ENCODE data around the gene CDH23.

The CDH23 gene

DNA sequence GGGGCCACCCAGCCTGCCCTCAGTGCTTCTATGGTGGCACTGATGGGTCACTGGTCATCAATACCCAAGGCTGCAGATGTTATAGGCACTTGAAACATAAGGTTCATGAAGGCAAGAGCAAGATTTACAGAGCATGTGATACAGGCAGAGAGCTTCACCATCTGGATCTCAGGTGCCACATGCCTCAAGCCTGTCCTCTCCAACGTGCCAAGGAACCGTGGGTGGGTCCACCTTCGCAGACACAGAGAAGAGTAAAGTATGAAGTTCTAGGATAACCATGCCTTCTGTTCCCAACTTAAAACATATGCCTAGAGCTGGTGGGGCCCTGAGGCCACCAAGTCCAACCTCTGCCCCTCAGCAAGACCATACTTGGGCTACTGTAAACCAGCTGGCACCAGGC, 26.7 kb upstream of the CDH23 start:
- DNase-seq: no peak

DNA sequence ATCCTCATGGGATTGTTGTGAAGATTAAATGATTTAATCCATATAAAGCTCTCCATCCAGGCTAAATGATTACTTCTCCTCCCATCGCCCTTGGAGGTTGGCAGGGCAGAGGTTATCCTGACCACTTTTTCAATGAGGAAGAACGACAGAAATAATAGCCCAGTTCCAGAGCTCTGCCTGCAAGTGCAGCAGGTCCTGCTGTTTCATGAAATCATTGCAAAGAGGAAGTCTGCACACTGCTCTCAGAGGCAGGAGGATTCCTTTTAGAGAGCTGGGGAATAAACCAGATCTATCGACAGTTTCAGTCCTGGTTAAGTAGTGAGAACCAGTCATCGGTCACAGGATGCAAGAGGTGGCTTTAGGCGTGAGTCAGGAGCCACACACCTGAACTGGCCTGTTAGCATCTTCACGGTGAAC, 25.0 kb upstream of the CDH23 start:
- DNase-seq: no peak

DNA sequence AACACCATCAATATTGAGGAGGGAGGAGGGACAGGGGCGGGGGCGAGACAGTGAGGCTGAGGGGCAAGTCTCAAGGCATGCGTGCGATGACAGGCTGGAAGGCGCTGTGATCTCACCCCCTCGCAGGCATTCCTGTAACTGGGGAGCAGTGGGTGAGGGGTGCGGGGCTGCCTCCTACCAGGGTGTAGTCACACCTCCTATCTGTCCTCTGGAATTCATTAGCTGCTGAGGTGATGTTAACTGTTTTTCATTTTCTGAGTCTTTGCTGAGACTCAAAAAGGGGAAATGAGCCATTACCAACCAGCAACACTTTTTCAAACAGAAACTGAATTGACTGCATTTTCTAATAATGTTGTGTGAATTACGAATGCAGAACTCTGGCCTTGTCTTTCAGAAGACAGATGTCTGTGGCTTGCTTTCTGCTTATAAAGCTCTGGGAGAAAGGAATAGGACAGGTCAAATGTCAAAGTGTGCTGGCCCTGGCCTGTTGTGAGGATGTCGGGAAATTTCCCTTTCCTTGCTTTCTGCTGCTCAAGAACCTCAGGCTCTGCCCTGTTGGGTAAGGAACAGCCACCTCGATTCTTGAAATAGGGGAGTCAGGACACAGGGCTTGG, 23.7 kb upstream of the CDH23 start:
- no peak for DNase-seq

DNA sequence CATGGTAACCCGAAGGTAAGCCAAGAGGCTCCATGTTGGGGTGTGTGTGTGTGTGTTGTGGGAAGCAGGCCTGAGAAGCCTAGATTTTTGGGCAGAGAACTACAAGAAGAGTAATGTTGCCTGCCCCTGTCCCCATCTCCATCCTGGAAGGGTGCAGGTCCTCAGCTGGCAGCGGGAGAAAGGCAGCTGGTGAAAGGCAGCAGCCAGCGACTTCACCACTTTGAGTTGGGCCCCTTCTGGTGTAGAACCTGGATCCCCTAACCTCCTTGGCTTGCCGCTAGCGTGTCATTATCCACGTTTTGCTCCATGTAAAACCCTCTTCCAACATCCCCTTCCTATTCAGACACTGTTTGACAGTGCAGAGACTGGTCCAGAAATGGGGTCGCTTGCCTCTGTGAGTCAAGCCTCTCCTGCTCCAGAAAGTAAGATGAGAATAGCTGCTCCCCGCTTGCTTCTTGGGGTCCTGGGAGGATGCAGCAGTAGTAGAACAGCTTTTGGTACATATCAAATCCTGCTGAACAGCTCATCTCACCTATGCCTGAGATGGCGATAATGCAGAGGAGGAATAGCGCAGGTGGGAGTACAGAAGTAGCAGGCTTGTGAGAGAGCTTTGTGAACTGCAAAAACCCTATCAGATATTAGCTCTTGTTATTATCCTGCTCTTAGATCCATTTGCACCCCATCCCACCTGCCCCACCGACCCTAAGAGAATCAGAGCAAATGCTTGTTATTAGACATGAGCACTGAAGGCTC, 22.1 kb upstream of the CDH23 start:
- no peak for DNase-seq

DNA sequence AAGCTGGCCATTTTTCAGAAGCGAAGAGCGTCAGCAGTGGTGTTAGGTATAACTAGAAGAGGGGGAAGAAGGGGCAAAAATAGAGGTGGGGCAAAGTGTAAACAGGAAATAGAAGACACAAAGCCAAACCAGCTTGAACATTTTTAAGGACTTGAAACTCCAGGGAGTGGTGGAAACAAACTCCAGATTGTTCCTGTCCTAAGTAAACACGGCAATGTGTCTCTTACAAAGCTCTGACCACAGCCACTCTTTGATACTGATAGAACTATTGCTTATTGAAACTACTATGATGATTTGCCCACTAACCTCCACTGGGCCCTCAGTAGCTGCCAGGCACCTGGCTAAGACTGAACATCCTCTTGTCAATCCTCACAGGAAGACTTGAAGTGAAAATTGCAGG, 20.8 kb upstream of the CDH23 start:
- DNase-seq: no peak

DNA sequence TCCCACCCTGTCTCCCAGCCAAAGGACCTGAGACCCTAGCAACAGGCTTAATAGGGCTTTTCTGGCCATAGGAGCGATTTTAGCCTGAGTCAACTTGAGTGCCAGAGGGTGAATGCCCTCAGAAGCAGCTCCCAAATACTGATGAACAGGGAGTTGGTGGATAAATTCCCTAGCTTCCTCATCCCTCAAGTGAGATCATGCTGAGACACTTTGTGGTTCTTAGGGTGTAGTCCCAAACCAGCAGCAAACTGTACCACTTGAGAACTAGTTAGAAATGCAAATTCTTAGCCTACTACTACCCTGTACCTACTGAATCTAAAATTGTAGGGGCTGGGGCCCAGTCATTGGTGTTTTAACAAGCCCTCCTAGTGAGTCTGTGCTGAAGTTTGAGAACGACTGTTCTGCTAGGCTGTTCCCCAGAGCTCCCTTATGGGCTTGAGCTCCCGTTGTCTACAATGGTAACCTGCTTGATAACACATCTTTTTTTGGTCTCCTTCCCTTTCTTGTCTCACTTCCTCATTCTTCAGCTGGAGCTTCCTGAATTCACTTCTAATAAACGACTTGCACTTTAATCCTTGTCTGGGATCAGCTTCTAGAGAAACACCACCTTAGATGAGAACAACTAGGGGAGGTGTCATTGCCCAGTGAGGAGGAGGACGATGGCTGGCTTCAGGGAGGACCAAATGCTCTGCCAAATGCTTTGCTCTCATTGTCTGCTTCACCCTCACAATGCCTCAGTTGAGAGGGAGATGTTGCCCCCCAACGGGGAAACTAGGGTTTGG, 18.2 kb upstream of the CDH23 start:
- DNase-seq: no peak

DNA sequence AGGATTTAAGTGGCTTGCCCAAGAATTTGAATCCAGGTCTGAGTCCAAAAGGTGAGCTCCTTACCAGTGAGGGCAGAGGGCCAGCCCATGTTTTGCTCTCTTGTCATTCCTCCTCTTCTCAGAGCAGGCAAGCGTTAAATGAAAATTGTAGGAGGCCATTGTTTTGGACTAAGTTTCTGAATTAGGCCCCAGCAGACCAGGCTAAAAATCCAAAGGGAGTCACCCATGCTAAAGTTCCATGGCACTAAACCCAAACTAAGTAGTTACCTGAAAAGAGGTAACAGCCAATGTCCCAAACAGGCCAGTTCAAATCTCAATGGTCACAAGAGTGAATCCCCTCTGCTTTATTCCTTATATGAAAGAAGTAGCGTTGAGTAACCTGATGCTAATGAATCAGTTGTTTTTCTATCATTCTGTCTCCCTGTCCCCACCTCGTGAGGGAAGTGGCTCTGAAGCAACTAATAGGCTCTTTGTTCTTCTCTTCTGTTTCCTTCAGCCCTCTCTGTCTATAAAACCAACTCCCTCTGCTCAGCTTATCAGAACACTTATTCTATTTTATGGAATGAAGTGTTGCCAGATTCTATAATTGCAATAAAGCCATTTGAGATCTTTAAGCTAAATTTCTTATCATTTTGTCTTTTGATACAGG, 17.5 kb upstream of the CDH23 start:
- no peak for DNase-seq

DNA sequence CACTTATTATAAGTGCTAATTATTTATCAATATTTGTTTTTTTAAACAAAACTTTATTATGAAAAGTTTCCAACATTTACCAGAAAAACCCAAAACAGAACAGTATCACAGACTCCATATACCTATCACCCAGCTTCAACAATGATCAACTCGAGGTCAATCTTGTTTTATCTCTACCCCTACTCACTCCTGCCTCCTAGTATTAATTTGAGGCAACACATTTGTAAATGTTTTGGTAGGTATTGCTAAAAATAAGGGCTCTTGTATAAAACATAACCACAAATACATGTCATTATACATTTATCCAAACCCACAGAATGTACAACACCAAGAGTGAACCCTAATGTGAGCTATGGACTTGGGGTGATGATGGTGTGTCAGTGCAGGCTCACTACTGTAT, 15.9 kb upstream of the CDH23 start:
- no peak for DNase-seq

DNA sequence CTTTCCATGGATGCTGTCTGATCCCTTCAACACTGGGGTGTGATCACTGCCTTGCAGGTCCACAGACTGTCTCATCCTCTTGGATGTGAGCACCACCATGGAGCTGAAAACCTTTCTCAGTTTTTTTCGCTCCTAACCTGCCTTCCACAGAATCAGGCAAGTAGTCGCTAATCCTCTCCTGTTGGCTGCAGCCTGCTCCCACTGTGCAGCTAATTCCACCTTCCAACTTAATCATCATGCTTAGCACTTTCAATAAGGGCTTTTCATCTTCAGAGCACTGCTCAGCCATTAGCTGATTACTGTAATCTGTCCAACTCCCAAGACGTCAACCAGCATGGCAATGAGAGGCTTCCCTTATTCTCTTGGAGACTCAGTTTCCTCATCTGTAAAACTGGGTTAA, 15.1 kb upstream of the CDH23 start:
- no peak for DNase-seq

DNA sequence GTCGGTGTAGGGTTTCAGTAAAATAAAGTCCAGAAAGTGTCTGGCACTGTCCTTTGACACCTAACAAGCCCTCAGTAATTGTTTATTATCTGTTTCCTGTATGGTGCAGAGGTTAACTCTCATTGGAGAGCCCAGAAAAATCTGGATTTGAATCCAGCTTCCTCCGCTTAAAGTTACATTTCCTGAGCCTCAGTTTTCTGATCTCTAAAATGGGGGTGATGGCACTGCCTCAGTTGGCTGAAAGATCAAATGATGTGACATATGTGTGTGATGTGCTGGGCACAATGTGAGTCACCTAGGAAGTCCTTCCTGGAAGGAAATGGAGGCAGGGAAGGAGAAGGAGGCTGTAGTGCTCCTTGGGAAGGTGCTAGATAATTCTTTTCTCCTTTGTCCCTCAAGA, 14.7 kb upstream of the CDH23 start:
- no peak for DNase-seq

DNA sequence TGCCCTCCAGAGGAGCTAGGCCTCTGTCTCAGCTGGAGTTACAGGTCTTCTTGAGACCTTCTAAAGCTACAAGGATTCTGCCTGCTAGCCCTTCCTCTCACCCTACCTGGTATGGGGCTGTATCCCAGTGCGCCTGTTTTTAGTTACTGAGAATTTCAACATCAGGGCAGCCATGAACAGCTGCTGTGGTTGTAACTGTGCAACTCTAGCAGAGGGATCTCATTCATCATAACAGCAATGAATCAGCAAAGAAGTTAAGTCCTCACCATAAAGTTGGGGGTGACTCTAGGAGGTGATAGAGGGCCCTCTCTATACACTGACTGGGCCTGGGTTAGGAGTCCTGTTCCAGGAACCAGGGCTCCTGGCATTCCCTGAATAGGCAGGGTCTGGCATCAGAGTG, 14.0 kb upstream of the CDH23 start:
- no peak for DNase-seq

DNA sequence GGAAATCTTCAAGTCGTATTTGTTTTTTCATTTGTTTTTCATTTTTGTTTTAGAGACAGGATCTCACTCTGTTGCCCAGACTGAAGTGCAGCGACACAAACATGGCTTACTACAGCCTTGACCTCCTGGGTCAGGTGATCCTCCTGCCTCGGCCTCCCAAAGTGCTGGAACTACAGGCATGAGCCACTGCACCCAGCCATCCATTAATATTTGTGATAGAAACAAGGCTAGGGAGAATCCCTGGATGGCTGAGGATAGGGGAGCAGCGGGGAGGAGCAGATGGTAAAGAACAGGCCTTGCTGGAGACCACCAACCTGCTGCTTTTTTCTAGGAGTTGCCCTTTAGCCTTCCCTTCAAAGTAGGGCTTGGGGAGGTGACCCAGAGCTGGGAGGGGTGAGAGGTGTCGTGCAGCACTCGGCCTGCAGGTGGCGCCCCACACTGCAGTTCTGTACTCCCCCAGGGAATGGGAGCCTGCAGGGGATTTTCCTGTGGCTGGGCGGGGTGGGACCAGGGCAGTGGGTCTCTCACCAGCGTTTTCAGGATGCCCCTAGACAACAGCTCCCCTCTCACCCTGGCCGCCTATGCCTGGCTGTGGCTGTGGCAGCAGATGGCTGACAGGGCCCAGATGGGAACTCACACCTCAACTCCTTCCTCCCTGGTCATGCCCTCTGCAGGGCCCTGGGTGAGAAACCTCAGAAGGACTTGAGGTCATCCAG, 12.6 kb upstream of the CDH23 start:
- peak; percentile 79 for DNase-seq

DNA sequence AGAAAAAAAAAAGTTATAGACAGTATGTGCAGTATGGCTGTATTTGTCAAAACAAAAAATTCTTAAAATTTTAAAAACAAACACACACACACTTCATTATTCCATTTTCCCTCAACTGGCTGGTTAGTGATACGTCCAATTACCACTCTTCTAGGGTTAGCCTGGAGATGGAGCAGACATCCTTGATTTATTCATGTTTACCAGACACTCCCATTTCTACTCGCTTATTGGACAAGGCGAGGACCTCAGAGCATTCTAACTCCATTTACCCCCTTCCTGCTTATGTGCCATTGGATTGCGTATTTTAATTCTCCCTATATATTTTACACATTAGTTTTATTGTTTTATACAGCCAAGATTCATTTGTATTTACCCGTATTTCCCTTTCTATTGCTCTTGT, 8.5 kb upstream of the CDH23 start:
- DNase-seq: no peak

DNA sequence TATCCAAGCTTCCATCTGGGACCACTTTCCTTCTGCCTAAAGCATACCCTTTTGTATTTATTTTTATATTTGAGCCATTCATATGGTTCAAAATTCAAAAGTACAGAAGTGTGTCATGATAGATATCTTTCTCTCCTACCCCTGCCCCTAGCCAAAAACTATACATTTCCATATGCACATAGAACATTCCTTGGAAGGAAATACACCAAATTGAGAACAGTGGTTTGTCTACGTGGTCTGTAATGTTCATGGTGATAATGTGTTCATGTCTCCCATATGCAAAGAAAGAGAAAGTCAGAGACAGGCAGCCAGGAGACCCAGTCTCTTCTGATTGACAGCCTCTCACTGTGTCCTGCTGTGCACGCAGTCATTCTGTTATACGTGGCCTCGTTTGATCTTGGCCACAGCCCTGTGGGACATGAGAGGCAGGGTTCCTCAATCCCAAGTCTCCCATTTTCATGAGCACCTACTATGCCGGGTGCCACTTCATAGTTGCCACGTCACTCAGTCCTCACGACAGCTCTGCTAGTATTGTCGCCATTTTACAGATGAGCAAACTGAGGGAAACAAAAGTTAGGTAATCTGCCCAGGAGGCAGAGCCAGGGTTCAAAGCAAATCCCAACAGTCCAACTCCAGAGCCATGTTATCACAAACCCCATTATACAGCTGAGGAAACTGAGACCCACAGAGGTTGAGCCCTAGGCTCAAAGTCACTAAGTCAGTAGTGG, 8.0 kb upstream of the CDH23 start:
- no peak for DNase-seq

DNA sequence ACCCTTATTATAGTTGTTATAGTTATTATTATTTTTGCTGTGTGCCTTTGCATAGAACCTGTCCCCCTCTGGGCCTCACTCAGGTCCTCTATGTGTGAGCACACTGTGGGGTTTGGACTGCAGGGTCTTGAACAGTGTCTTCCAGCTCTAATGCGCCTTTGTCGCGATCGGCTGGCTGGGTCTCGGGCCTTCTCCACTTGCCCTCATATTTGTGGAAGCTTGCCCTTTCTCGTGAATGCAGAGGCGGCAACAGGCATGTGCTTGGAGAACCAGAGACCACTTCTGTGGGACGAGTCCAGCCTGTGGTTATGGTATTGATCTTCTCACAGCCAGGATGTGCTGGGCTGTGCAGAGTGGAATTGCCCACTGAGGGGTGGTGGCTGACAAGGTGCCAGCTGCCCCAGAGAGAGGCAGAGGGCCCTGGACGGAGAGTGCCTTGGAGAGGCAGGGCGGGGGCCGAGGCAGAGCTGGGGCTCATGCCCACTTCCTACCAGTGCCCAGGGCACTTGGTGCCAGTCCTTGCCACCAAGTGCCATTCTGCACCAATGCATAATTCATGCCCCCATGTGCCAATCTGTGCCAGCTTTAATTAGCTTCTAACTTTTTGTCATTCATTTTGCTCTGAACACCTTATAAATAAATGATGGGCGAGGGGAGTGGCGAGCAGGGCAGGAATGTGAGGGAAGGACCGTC, 6.8 kb upstream of the CDH23 start:
- DNase-seq: no peak

DNA sequence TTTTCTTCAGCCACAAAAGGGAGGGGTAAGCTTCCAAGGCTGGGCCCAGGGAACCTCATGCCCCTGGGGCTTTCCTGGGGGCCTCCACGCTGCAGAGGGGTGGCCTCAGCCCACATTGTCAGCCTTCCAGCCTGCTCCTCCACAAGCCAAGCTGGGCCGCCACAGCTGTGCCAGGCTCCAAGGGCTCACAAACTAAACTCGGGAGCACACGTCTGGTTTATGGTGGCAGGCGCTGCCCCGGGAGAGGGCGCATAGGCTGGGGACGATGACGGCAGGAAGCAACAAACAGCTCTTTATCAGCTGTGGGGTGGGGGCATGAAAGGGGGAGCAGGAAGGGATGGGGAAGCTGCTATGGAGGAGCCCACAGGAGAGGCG, 6.3 kb upstream of the CDH23 start:
- DNase-seq: no peak

DNA sequence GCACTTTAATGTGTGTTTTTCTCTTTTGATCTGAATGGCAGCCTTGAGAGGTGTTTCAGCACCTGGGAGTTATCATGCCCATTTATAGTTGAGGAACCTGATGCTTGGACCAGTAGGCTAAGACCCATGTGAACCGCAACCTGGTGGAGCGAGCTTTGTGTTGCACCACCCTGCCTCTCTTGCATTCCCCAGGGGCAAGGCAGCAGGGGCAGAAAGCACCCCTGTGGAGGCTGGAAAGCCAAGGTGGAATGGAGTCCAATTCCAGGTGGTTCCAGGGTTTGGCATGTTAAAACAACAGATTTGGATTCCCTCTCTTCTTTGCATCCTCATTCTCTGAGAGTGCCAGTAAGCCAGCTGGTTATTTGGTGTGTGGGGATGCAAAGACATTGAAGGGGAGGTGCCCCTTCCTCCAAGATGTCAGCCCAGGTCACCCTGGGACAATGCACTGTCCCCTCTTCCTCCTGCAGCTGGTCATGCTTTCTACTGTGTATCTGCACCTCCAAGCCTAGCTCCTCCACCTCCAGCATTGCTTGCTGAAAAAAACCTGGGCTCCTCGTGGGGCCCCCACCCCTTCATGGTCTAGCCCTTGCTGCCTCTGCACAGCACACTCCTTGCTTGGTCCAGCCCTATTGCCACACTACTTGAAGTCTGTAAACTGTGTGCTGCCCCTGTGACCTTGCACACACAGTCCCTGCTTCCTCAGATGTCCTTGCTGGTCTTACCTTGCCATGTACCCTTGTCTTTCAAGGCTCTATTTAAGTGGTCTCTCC, 5.6 kb upstream of the CDH23 start:
- no peak for DNase-seq

DNA sequence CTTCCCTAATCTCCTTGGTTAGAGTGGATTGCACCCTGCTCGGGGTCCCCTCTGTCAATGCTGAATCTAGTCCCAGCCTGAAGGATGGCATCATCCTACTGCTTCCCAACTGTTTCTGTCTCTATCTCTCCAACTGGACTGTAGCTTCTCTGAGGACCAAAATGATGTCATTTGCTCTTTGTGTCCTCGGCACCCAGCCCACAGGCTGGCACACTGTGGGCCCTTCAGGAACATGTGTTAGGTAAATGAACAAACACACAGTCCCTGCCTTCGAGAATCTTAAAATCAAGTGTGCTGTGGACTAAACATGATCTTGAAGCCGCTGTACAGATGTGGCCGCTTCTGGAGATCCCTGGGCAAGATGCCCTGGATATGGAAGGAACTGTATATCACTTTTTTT, 5.0 kb upstream of the CDH23 start:
- DNase-seq: no peak

DNA sequence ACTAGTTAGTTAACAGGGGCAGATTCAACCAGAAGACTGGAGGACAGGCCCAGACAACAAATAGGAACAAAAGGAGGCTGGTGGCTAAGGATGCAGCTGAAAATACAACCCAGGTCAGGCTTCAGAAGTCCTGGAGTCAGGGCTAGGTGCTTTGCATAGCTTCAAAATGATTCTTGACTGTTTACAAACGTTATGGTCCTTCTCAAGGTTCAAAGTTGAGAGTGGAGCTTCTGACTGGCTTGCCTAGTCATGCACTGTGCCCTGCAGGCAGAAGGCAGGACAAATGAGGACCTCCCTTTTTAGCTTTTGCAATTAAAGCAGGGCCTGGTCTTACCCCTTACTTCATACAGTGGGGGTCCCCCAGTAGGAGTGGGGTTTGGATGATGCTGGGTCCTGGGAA, 4.4 kb upstream of the CDH23 start:
- DNase-seq: no peak

DNA sequence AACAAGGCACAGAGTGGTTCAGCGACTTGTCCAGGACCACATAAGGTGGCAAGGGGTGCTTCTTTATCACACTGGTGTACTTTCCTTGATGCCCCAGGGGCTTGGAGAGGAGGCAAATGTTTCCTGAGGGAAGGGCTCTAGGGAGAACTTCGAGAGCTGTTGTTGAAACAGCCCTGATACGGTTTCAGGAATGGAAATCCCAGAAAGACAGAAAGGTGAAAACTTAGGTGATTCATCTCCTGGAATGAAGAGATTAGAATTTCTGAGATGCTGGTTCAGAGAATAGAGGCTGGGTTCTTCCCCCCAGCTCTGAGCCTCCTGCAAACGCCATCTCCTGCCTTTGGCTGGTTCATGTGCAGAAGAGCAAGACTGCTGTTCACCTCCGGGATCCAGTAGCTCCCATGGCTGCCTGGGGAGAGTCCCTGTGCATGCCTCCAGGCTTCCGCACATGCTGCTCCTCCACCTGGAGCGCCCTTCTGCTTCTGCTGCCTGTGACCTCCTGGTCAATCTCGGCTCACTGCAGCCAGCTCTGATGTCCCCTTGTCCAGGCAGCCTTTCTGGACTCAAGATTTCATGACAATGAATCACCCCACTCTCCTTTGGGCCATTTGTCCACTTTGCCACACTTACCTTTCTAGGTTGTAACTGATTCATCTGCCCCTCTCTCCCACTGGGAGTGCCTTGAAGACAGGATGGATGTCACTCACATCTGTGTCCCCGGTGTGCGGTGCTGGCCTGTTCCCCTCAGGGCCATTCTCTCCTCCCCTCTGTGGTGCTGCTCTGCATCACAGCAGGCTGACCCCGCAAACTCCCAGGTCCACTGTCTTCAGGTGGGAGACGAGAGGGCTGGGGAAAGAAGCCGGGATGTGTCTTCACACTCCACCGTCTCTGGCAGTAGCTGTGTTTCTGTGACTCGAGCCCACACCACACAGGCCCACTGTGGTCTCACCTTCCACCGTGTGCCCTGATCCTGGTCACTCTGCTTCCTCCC, 3.6 kb upstream of the CDH23 start:
- no peak for DNase-seq
